HepG2 (cell line): ENCODE measurements around the gene TBL3. TPM values are rescaled to one million over a fixed set of nuclear protein-coding genes. Genes with fewer than 3 reads are reported as not detected.

ENCODE experiments used
- E2F5 ChIP-seq: sonication (generic); formaldehyde crosslinking; conservative IDR thresholded peaks from 2 replicates; pipeline ENCODE4 v1.4.0; 2020; ENCODE audit warnings: missing genetic modification reagents
- IRF2 ChIP-seq: IDR thresholded peaks from 2 replicates; pipeline ENCODE4 v1.6.1; 2018; ENCODE audit warnings: missing genetic modification reagents, missing compliant biosample characterization
- POGK ChIP-seq: sonication (generic); formaldehyde crosslinking; conservative IDR thresholded peaks from 2 replicates; pipeline ENCODE4 v1.8.0; 2022; ENCODE audit warnings: mild to moderate bottlenecking, moderate library complexity, missing genetic modification reagents
- THRA ChIP-seq: sonication (generic); formaldehyde crosslinking; IDR thresholded peaks from 2 replicates; pipeline ENCODE4 v1.4.0; 2020; ENCODE audit warnings: missing genetic modification reagents, borderline replicate concordance
- ZNF225 ChIP-seq: sonication (generic); formaldehyde crosslinking; IDR thresholded peaks from 2 replicates; pipeline ENCODE4 v1.4.0; 2020; ENCODE audit warnings: mild to moderate bottlenecking, missing genetic modification reagents
- ZNF362 ChIP-seq: sonication (generic); formaldehyde crosslinking; IDR thresholded peaks from 2 replicates; pipeline ENCODE4 v1.4.0; 2020; ENCODE audit warnings: missing genetic modification reagents, mild to moderate bottlenecking, borderline replicate concordance
- ZSCAN22 ChIP-seq: sonication (generic); formaldehyde crosslinking; IDR thresholded peaks from 2 replicates; pipeline ENCODE4 v1.4.0; 2020; ENCODE audit warnings: mild to moderate bottlenecking, missing genetic modification reagents
- ZZZ3 ChIP-seq: sonication (generic); formaldehyde crosslinking; IDR thresholded peaks from 2 replicates; pipeline ENCODE4 v1.4.0; 2020; ENCODE audit warnings: missing genetic modification reagents, mild to moderate bottlenecking, borderline replicate concordance
- polyA plus RNA-seq, 8 experiments: library from polyadenylated mRNA; depleted of rRNA in 3 of 8; stranded (reverse) in 7 of 8; unstranded in 1 of 8; fragments of >200 nt; fragmentation: Illumina TruSeq in 4 of 8; extraction: Trizol in 4 of 8; gene quantifications; 2 replicates each; pipeline versions ENCODE4 v1.2.1 to v1.2.3, GENCODE V29; 2011 to 2016; ENCODE audit warnings: low read depth in 4 of 8, missing spikeins in 1 of 8, mixed read lengths in 1 of 8; ENCODE audit not compliant: insufficient read depth in 1 of 8
- total RNA-seq, 5 experiments: library from RNA; depleted of rRNA; stranded (reverse); fragments of >200 nt; fragmentation: Illumina TruSeq; extraction: Trizol; gene quantifications; 2 replicates each; pipeline ENCODE4 v1.2.3, GENCODE V29; 2016; ENCODE audit warnings: low read depth in 1 of 5
- TF ChIP-seq, protein P1 (sequence below): sonication (generic); formaldehyde crosslinking; IDR thresholded peaks from 2 replicates; pipeline ENCODE4 v1.4.0; 2020; ENCODE audit warnings: missing genetic modification reagents
- TF ChIP-seq, protein P2 (sequence below): sonication (generic); formaldehyde crosslinking; IDR thresholded peaks from 2 replicates; pipeline ENCODE4 v1.4.0; 2020; ENCODE audit warnings: missing genetic modification reagents, borderline replicate concordance
- TF ChIP-seq, protein P3 (sequence below): sonication (generic); formaldehyde crosslinking; IDR thresholded peaks from 2 replicates; pipeline ENCODE4 v1.8.0; 2023; ENCODE audit warnings: mild to moderate bottlenecking, missing genetic modification reagents

The TBL3 gene
- total and polyA plus RNA-seq, 2 of the 13 experiments (the other 11 are each of a cell fraction or from before 2014, with no cell fraction given), result 16.8 to 38.0 TPM

DNA sequence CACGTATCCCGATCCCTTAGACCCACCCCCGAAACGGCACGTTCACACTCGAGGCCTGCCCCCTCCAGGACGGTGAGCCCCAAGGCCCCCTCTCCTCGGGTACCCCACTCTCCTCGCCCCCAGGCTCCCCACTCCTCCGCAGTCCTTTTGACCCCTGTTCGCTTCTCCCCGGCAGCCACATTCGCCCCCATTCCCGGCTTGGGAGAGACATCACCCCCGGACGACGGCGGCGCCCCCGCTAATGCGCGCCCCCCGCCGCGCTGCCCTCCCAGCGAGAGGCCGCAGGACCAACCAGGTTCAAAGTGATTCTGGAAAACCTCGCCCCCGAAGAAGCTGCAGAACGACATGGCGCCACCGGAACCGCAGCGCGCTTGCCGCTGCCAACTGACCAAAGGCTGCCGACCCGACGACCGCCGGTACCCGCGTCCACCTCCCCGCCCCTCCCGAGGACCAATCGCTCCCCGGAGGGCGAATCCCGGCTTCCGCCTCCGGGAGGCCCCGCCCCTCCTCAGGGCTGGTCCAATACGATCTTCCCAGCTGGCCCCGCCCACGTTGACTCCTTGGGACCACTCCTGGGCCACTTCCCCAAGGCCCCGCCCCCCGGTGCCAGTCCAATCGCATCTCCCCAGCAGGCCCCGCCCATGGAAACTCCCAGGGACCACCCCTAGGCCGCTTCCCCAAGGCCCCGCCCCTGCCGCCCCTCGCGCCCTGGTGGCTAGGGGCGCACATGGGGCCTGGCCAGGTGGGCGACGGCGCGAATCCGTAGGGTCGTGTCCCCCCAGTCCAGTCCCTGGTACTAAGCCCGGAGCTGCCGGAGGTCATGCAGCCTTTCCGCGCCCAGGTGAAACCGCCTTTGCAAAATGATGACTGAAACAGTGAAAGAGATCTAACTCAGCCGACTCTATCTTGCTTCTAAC lies 28.8 kb upstream of the TBL3 start, which contains the start of gene MSRB1 (continued):
- TF ChIP-seq ZNF362 (CRISPR knock-in tag), result no peak; the same call in 1 of the 2 replicates
- no peak for TF ChIP-seq IRF2 (CRISPR knock-in tag)
- TF ChIP-seq, protein P1, sequence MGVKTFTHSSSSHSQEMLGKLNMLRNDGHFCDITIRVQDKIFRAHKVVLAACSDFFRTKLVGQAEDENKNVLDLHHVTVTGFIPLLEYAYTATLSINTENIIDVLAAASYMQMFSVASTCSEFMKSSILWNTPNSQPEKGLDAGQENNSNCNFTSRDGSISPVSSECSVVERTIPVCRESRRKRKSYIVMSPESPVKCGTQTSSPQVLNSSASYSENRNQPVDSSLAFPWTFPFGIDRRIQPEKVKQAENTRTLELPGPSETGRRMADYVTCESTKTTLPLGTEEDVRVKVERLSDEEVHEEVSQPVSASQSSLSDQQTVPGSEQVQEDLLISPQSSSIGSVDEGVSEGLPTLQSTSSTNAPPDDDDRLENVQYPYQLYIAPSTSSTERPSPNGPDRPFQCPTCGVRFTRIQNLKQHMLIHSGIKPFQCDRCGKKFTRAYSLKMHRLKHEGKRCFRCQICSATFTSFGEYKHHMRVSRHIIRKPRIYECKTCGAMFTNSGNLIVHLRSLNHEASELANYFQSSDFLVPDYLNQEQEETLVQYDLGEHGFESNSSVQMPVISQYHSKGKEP (CRISPR knock-in tag), result no peak
- no peak for TF ChIP-seq ZZZ3
- TF ChIP-seq, protein P2, sequence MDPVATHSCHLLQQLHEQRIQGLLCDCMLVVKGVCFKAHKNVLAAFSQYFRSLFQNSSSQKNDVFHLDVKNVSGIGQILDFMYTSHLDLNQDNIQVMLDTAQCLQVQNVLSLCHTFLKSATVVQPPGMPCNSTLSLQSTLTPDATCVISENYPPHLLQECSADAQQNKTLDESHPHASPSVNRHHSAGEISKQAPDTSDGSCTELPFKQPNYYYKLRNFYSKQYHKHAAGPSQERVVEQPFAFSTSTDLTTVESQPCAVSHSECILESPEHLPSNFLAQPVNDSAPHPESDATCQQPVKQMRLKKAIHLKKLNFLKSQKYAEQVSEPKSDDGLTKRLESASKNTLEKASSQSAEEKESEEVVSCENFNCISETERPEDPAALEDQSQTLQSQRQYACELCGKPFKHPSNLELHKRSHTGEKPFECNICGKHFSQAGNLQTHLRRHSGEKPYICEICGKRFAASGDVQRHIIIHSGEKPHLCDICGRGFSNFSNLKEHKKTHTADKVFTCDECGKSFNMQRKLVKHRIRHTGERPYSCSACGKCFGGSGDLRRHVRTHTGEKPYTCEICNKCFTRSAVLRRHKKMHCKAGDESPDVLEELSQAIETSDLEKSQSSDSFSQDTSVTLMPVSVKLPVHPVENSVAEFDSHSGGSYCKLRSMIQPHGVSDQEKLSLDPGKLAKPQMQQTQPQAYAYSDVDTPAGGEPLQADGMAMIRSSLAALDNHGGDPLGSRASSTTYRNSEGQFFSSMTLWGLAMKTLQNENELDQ (CRISPR knock-in tag), result no peak
- no peak for TF ChIP-seq E2F5 (CRISPR knock-in tag)
- TF ChIP-seq ZSCAN22 (CRISPR knock-in tag), result peak; percentile 89
- 0 out of 2 replicates have a peak, but pooled peaks have one; percentile 53 for TF ChIP-seq POGK (CRISPR knock-in tag)
- TF ChIP-seq THRA (CRISPR knock-in tag), result no peak
- no peak for TF ChIP-seq ZNF225 (CRISPR knock-in tag)
- TF ChIP-seq, protein P3, sequence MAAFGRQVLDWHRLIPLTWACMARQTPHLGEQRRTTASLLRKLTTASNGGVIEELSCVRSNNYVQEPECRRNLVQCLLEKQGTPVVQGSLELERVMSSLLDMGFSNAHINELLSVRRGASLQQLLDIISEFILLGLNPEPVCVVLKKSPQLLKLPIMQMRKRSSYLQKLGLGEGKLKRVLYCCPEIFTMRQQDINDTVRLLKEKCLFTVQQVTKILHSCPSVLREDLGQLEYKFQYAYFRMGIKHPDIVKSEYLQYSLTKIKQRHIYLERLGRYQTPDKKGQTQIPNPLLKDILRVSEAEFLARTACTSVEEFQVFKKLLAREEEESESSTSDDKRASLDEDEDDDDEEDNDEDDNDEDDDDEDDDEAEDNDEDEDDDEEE (CRISPR knock-in tag), result 0 out of 2 replicates have a peak, but pooled peaks have one; percentile 19
